Parathyroid adenoma (tissue), 2 donors: ENCODE data around the gene LMBR1L.

ENCODE experiments used
- H2AFZ ChIP-seq: fragments of 300-600 bp; sonication (generic); one replicate; pipeline ENCODE4 v1.7.0; 2017; ENCODE audit warnings: antibody characterized with exemption, mild to moderate bottlenecking
- H3K27ac ChIP-seq: fragments of 300-600 bp; sonication (generic); one replicate; pipeline ENCODE4 v1.7.0; 2017
- H3K27me3 ChIP-seq: fragments of 300-600 bp; sonication (generic); one replicate; pipeline ENCODE4 v1.7.0; 2017; ENCODE audit warnings: low read length; ENCODE audit not compliant: control insufficient read depth, insufficient read depth
- H3K36me3 ChIP-seq: fragments of 300-600 bp; sonication (generic); one replicate; pipeline ENCODE4 v1.7.0; 2017; ENCODE audit warnings: low read length; ENCODE audit not compliant: control insufficient read depth, insufficient read depth
- H3K4me1 ChIP-seq: fragments of 300-600 bp; sonication (generic); one replicate; pipeline ENCODE4 v1.7.0; 2017; ENCODE audit warnings: control low read depth
- H3K4me2 ChIP-seq: fragments of 300-600 bp; sonication (generic); one replicate; pipeline ENCODE4 v1.7.0; 2017; ENCODE audit warnings: low read length
- H3K4me3 ChIP-seq: fragments of 300-600 bp; sonication (generic); one replicate; pipeline ENCODE4 v1.7.0; 2017; ENCODE audit warnings: low read depth, low read length
- H3K79me2 ChIP-seq: fragments of 300-600 bp; sonication (generic); one replicate; pipeline ENCODE4 v1.7.0; 2017; ENCODE audit warnings: control low read depth
- H3K9ac ChIP-seq: fragments of 300-600 bp; sonication (generic); one replicate; pipeline ENCODE4 v1.7.0; 2017; ENCODE audit warnings: mild to moderate bottlenecking
- H3K9me3 ChIP-seq: fragments of 300-600 bp; sonication (generic); one replicate; pipeline ENCODE4 v1.7.0; 2017; ENCODE audit warnings: low read length; ENCODE audit not compliant: control insufficient read depth
- TF ChIP-seq, protein P1 (sequence below): fragments of 300-600 bp; sonication (generic); IDR thresholded peaks from one replicate; pipeline ENCODE4 v1.7.0; 2017; ENCODE audit warnings: antibody characterized with exemption, mild to moderate bottlenecking
- donor health status: primary hyperparathyroidism.

LMBR1L gene

DNA sequence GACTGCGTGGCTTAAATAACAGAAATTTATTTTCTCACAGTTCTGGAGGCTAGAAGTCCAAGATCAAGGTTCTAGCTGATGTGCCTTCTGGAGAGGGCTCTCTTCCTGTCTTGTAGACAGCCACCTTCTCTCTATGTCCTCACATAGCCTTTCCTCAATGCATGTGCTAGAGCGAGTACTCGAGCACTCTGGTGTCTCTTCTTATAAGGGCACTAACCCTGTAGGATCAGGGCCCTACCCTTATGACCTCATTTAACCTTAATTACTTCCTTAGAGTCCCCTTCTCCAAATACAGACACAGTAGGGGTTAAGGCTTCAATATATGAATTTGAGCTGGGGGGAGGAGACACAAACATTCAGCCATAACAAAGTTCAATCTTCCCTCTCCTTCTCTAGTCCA lies 26.2 kb downstream of the LMBR1L start:
- Histone ChIP-seq H3K36me3 (no peaks in the 10 kb centered on the region), H3K79me2 (no peaks in the 10 kb centered on the region), H3K4me2 (no peak overlapping the region), H2AFZ (no peak overlapping the region), H3K27me3 (peaks cover 5% of the 10 kb centered on the region), H3K27ac (no peak overlapping the region), H3K9me3 (no peaks in the 10 kb centered on the region), H3K4me3 (no peak overlapping the region), H3K4me1 (peaks cover 3% of the 10 kb centered on the region), H3K9ac (no peak overlapping the region)
- TF ChIP-seq, protein P1, sequence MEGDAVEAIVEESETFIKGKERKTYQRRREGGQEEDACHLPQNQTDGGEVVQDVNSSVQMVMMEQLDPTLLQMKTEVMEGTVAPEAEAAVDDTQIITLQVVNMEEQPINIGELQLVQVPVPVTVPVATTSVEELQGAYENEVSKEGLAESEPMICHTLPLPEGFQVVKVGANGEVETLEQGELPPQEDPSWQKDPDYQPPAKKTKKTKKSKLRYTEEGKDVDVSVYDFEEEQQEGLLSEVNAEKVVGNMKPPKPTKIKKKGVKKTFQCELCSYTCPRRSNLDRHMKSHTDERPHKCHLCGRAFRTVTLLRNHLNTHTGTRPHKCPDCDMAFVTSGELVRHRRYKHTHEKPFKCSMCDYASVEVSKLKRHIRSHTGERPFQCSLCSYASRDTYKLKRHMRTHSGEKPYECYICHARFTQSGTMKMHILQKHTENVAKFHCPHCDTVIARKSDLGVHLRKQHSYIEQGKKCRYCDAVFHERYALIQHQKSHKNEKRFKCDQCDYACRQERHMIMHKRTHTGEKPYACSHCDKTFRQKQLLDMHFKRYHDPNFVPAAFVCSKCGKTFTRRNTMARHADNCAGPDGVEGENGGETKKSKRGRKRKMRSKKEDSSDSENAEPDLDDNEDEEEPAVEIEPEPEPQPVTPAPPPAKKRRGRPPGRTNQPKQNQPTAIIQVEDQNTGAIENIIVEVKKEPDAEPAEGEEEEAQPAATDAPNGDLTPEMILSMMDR = no peak

DNA sequence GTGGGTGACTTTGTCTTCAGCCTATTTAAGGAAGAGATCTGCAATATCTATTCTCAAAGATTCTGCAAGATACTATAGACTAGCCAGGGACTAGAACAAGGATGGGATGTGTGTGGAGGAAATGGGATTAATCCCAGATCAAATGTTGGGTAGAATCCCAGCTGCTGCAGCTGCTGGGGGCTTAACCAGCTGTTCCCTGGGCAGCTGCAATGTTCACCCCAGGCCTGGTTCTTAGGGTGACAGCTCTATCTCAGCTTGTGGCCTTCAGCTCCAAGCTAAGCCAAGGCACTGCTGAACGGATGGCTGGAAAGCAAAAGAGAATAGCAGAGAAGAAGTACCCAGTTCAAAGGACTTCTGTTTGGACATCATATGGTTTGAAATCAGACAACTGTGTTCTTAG lies 30.9 kb downstream of the LMBR1L start:
- H2AFZ ChIP-seq = no peak overlapping the region

DNA sequence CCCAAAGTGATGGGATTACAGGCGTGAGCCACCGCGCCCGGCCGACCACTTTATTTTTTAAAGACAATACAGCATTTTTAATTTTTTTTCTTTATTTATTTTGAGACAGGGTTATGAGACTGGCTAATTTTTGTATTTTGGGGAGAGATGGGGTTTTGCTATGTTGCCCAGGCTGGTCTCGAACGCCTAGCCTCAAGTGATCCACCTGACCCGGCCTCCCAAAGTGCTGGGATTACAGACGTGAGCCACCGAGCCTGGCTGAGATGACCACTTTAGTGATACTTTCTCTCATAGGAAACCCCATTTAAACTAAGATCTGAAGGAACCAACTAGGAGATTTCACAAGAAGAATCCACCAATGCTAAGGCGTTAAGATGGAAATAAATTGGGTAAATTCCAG lies 39.7 kb downstream of the LMBR1L start:
- TF ChIP-seq, protein P1 = no peak
- no peak overlapping the region for H3K4me2 ChIP-seq
- H3K27ac ChIP-seq = no peak overlapping the region
- no peaks in the 10 kb centered on the region for H3K9me3 ChIP-seq
- H3K27me3 ChIP-seq = no peaks in the 10 kb centered on the region
- no peaks in the 10 kb centered on the region for H3K79me2 ChIP-seq
- peaks cover 3% of the 10 kb centered on the region for H3K4me1 ChIP-seq
- no peaks in the 10 kb centered on the region for H3K36me3 ChIP-seq
- H2AFZ ChIP-seq = no peak overlapping the region
- no peak overlapping the region for H3K9ac ChIP-seq
- no peak overlapping the region for H3K4me3 ChIP-seq

More for the DNA sequence above, 30.9 kb downstream of the LMBR1L start:
- H3K9ac ChIP-seq = no peak overlapping the region
- H3K27me3 ChIP-seq = no peaks in the 10 kb centered on the region
- H3K4me2 ChIP-seq = no peak overlapping the region
- H3K27ac ChIP-seq = no peak overlapping the region
- H3K36me3 ChIP-seq = no peaks in the 10 kb centered on the region
- no peaks in the 10 kb centered on the region for H3K4me1 ChIP-seq
- TF ChIP-seq, protein P1 = no peak
- H3K4me3 ChIP-seq = no peak overlapping the region
- no peaks in the 10 kb centered on the region for H3K9me3 ChIP-seq
- H3K79me2 ChIP-seq = no peaks in the 10 kb centered on the region

DNA sequence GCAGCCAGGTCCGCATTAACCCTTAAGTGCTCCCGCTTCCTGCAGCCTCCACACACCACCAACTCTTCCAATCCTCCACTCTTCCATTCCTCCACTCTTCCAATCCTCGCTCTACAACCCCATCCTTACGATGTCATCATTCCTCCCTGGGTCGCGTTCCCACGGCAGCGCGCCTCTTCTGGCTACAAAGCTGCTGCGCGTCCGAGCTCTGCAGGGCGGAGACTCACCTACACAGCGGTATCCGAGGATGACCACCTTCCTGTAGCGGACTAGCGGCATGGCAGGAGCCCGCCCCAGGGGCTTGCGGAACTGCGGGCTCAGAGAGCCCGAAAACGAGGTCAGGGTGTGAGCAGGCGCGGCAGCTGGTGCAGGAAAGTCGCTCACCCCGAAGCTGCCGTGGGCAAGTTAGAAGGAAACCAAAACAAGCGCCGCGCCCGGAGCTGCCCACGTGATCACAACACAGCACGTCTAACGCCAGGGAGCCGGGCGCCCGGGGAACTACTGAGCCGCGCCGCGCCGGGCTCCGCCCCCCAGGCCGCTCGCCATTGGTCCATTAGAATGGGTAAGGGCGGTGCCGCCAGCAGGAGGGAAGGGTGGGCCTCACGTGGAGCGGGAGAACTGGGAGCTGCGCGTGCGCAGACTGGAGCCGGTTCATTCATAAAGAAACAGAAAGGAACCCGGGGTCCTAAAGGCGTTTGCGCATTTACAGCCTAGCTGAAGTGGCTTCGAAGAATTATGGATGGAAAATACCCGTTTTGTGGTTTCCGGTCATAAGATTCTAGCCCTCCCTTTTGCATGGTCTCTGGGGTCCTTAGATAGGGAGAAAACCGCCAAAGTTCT lies 40.9 kb downstream of the LMBR1L start, which contains the start of gene RHEBL1:
TSS of gene RHEBL1 (minus strand) at position 473 of the 840 bp plus-strand sequence. CDS start at position 279, 194 bp downstream.
- H3K9me3 ChIP-seq = no peaks in the 10 kb centered on the region
- no peaks in the 10 kb centered on the region for H3K79me2 ChIP-seq
- peaks cover 3% of the 10 kb centered on the region for H3K4me1 ChIP-seq
- TF ChIP-seq, protein P1 = peak; percentile 16
- H3K36me3 ChIP-seq = no peaks in the 10 kb centered on the region
- peak within 1 kb of the TSS; percentile 84 for H2AFZ ChIP-seq
- H3K4me2 ChIP-seq = peak within 1 kb of the TSS; percentile 66
- H3K27me3 ChIP-seq = no peaks in the 10 kb centered on the region
- H3K4me3 ChIP-seq = peak within 1 kb of the TSS; percentile 73
- peak within 1 kb of the TSS; percentile 52 for H3K27ac ChIP-seq
- H3K9ac ChIP-seq = no peak within 1 kb of the TSS
